ENCODE results near the gene CREB5.

Gene CREB5

DNA sequence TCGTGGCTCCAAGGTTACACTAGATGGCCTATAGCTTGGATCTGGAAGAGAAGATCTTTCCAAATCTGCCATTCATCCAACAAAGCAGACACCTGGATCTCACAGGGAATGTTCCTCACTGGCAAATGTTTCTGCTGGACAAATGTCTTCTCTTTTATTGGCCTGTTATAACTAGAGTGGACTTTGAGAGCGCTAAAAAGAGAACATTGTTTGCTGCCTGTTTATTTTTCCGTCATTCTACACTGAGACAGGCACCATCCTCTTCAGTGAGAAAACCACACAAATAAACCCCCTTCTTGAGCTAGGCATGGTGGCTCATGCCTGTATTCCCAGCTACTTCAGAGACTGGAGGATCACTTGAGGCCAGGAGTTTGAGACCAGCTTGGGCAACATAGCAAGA, 206.9 kb downstream of the CREB5 start:
- DNase-seq = no peak

DNA sequence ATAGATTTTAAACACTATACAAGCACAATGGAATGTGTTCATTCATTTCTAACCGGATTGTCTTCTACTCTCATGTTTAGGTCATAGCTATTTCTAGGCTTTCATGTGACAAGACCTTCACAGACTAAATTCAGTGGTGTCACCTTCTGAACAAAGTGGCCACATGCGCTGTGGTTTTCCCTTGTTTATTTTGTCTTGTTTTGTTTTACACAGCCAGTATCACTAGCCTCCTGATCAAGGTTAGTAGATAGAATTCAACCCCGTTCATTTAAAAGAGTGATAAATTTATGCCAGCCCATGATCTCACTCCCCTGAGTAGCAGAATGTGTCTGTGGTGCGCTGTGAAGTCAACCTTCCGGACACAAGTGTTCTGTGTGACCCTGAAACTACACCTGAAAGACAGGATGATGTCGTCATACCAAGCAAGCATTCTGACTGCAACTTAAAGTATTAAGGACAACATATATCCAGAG, 209.1 kb downstream of the CREB5 start:
- no peak for DNase-seq

GRCh38 chr7:28623105-28623730, 210.9 kb downstream of the CREB5 start:
- no peak for DNase-seq

GRCh38 chr7:28623863-28624262, 211.5 kb downstream of the CREB5 start:
- no peak for DNase-seq

DNA sequence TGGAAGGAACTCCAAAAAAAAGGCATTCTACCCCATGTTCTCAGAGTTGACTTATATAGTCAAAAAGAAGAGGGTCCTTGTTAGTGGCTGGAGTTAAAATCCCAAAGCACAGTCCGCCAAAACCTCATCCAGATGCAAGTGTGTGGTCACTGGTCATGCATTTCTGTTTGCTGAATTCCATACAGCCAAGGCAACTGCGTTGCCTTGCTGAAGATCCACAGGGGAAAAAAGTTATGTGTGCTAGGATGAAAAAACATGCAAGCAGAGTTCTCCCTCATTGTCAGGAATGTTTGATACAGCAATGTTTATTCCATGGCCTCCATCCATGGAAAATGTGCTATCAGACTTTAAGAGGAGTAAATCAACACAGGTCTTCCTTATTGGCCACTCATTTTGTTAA, 213.1 kb downstream of the CREB5 start:
- no peak for DNase-seq

GRCh38 chr7:28626221-28626620, 213.9 kb downstream of the CREB5 start:
- DNase-seq = no peak

DNA sequence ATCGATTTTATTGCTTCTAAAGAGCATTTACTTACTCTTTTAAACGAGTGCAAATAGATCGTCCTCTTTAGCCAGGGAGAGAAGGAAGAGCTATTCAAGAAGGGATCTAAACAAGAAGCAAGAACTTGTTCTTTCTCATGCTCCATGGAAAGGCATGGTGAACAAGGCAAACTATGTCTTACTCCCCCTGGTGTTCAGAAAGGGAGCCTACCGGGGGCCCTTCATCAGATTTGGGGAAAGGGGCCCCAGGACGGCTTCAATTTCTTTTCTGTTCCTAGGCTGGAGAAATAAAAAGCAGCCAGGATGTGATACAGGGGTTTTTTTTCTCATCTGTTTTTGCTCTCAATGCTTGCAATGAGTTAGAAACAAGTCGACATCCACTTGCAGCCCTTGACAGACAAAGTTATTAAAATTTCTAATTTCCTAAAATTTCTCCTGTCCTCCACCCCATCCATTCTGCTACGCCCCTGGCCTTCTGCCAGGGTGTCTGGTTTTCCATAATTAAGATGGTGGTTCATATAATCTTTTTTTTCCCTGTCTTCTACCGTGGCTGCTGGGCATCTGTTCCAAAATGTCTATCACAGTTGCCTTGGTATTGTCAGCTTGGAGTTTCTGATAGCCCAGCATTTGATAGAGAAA, 214.4 kb downstream of the CREB5 start:
- DNase-seq = no peak

DNA sequence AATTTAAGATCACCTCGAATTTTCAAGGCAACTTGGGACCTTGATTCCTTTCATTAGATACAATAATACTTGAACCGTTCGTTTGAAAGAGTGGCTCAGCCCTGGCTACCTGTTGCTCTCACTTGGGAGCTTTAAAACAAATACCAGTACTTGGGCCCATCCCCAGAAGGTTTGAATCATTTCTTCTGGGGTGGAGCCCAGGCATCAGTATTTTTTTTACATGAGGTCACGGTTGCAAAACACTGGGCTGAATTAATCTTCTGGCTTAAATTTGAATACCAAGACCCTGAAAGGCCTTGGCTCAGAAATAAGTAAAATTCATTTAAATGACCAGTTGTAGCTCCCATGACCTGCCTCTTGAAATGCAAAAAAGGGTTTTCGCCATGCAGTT, 214.9 kb downstream of the CREB5 start:
- DNase-seq = no peak

- no peak for DNase-seq
Observed at GRCh38 chr7:28627896-28628295, 215.6 kb downstream of the CREB5 start.

DNA sequence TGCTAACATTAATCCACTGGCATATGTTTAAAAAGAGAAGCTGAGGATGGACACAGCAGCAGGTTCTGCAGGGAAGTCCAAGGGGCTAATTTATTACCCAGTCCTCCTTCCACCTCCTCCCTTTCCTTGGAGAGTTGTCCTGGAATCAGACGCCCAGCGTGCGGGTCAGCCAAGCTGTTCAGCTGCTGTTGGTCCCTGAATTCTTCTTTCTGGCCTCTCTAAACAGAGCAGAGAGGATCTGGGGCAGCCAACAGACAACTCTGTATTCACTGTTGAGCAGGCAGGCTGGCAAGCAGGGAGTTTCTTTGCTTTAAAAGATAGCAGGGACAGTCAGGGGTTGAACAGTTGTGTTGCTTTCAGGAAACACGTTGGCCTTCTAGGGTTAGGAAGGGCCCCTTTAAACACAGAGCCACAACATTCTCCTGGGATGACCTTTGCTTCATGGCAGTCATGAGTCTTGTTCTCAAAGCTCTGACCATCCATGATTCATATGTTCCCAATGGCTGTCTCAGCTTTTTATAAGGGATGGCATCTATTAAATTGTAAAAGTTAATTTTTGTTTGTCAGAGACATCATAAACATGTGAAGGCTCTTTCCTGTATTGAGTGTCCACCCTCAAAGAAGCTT, 217.0 kb downstream of the CREB5 start:
- DNase-seq = no peak

DNA sequence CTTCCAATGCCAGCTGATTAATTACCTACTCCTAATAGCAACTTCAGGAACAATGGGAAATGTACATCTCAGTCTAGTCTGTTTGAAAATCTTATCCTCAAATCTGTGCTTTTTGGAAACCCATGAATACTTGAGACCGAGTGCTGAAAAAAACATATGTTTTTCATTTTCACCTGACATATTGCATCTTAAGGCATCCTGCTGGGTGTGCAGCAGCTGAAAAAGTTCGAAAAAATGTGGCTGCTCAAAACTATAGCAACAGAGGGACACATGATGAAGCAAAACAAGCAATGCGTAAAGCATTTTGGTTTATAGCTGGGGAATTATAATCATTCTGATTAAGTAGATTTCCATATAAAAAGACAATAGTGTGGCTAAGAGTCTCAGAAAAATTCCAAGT, 218.0 kb downstream of the CREB5 start:
- no peak for DNase-seq

DNA sequence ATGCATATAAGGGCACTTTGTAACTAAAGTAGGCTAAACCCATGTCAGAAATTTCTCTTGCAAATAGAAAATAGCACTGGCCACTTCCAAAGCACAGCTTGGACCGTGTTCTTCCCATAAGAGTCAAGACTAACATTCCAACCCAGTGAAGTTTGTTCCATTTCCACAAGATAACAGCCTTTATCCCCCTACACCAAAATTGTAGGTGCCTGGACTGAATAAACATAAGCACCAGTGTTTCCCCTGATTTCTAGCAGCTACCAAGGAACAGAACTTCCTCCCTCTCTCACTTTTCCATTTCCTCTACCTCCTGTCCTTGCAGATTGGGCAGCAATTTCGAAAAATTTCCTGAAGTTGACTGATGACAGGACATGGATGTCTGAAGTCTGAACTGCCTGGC, 219.7 kb downstream of the CREB5 start:
- no peak for DNase-seq

DNA sequence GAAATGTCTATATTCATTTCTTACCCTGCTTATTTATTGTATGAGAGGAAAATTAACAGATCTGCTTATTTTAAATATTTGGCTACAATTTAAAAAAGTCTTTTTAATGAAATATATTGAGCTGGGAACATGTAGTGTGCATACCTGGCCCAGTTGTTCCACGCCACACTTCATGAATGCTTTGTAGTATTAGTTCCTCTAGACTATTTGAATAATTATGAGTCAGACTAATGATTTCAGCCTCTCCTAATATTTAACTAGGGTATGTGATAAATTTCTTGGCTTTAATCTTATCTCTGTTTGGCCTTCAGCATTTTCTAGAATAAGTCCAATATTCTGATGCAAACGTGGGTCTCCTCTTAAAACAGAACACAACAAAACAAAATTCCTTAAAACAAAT, 226.6 kb downstream of the CREB5 start:
- no peak for DNase-seq

GRCh38 chr7:28640001-28640400, 227.7 kb downstream of the CREB5 start:
- no peak for DNase-seq

DNA sequence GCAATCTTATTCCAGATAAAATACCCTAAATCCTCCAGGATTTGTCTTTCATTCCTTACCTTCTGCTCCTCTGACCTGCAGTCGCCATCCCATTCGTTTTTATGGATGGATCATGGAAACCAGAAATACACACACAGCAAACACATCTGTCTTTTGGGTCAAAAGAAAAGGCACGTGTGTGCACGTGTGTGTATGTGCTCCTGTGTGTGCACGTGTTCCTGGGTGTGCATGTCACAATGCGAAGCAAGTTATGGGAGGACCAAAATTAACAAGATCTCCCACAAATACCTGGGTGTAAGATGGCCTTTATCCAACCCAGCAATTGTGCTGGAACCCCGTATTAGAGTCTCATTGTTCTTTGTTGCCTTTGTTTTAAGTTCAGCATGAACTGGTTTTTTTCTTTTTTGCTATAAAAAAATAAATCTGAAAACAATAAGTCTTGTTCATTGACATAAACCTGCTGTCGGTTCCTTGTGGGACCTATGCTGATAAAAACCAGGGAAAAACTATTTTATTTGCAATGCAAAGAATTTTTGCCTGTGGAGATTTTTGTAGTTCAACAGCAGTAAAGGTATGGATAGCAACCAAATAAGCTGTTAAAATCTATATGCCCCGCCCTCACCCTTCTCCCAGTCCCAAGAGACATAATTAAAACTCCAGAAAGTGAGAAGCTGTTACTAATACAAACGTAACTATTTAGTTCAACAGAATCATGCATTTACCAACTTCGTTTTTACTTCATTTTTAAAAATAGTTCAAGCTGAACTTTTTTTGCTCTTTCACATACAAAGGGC, 229.6 kb downstream of the CREB5 start:
- no peak for DNase-seq

- DNase-seq = no peak
Observed at GRCh38 chr7:28643188-28643569, 230.9 kb downstream of the CREB5 start.

- no peak for DNase-seq
Observed at GRCh38 chr7:28643584-28644340, 231.4 kb downstream of the CREB5 start.

DNA sequence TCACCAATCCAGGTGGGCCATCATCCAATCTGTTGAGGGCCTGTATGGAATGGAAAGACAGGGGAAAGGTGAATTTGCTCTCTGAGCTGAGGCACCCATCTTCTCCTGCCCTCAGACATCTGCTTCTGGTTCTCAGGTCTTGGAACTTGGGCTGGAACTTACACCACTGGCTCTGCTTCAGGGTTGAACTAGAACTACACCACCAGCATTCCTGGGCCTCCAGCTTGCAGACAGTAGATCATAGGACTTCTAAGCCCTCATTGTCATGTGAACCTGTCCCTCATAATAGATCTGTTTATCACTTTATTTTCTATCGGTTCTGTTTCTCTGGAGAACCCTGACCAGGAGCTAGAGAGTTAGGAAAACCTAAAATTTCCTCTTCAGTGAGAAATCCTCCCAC, 233.5 kb downstream of the CREB5 start:
- no peak for DNase-seq

DNA sequence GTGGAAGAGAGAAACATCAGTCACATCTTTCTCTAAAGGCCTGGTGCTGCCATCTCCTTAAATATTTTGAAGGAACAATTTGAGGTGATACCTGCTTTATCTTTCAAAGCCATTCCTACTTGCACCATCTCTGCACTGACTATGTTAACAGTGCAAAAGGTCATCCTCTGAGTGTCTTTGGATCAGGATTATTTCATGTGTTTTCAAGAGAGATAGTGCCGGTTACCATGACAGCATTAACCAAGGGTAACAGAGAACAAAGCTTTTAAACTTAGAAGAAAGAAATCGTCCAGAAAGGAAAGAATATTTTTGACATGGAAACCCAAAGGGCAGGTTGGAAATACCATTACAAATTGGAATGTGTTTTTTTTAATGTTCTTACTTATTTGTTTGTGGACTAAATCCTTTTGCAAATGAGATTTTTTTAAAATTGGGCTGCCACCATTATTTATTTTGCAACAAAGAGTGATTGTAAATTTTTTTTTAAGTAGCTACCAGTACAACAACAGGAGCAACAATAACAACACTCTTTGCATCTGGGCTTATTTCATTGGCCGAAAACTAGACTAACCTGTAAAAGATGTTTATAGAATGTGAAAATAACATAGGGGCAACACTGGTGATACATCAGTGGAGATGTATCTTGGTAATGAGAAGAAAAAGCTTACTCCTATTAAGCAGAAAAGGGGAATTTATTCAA, 234.2 kb downstream of the CREB5 start:
- no peak for DNase-seq

GRCh38 chr7:28647076-28647421, 234.7 kb downstream of the CREB5 start:
- DNase-seq = no peak

DNA sequence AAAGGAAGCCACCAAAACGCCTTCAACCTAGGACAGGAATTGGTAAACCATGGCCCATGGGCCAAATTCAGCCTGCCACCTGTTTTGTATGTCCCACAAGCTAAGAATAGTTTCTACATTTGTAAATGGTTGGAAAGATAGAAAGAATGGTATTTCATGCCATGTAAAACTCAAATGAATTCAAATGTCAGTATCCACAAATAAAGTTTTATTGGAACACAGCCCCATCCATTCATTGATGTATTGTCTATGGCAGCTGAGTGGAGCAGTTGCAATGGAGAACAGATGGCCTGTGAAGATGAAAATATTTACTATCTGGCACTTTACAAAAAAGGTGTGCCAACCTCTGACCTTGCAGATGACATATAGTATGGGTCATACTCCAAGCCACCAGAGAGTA, 236.9 kb downstream of the CREB5 start:
- no peak for DNase-seq

DNA sequence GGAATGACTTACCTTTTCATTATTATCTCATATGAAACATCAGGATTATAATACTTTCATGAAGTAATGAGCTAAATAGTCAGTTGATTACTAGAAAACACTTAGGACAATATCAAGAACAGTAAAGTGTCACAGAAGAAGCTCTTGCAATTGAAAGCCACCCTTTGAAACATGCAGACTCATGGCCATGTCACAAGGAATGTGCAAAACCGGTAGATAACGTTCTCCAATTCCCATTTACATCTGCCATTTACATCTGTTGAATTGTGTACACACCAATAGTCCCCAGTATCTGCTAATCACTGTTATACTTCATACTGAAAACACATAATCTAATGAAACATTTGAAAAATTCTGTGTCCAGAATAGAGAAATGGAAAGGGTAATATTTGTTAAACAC, 237.5 kb downstream of the CREB5 start:
- no peak for DNase-seq

- no peak for DNase-seq
Observed at GRCh38 chr7:28654110-28654509, 241.8 kb downstream of the CREB5 start.

All from GDM1 (cell line).